Chondrocyte (in vitro differentiated cells): ENCODE measurements around the gene TIMM50. TPM values are rescaled to one million over a fixed set of nuclear protein-coding genes. Genes with fewer than 3 reads are reported as not detected.
A peak's percentile ranks its signal among the peaks of the same experiment; 100 is the strongest.
"Not testable (repeated sequence)": the region's sequence is repeated elsewhere in the genome, so short reads cannot be mapped to it uniquely, and the experiment has no call there.

ENCODE experiments used
- DNase-seq: peaks from one replicate; pipeline ENCODE4 v3.0.0; 2021; ENCODE audit warnings: mixed read lengths, low spot score
- H3K27ac Mint-ChIP-seq: one replicate; pipeline ENCODE4 v1.8.0; 2021; ENCODE audit warnings: mild to moderate bottlenecking, moderate library complexity, mixed read lengths; ENCODE audit not compliant: unreplicated experiment
- H3K27me3 Mint-ChIP-seq: 2 replicates; pipeline ENCODE4 v1.8.0; 2021; ENCODE audit warnings: low read depth, mixed read lengths
- H3K36me3 Mint-ChIP-seq: 2 replicates; pipeline ENCODE4 v1.8.0; 2021; ENCODE audit warnings: low read depth, mixed read lengths
- H3K4me1 Mint-ChIP-seq: 2 replicates; pipeline ENCODE4 v1.8.0; 2021; ENCODE audit warnings: low read depth, mild to moderate bottlenecking, mixed read lengths
- H3K4me3 Mint-ChIP-seq: one replicate; pipeline ENCODE4 v1.8.0; 2021; ENCODE audit warnings: mild to moderate bottlenecking, moderate library complexity, mixed read lengths; ENCODE audit not compliant: unreplicated experiment
- H3K9me3 Mint-ChIP-seq: 2 replicates; pipeline ENCODE4 v1.8.0; 2021; ENCODE audit warnings: low read depth, mixed read lengths
- total RNA-seq: library from RNA; stranded (reverse); gene quantifications from 3 replicates; pipeline ENCODE4 v1.2.1, GENCODE V29; 2021
- TF ChIP-seq, protein P1 (sequence below): fragments of 200-600 bp; sonication (generic); IDR thresholded peaks from 2 replicates; pipeline ENCODE4 v1.5.0; 2021; ENCODE audit warnings: antibody characterized with exemption, mild to moderate bottlenecking, moderate library complexity

Gene TIMM50
- total RNA-seq, 1 donor from 2014 or later, result 49.9 TPM

DNA sequence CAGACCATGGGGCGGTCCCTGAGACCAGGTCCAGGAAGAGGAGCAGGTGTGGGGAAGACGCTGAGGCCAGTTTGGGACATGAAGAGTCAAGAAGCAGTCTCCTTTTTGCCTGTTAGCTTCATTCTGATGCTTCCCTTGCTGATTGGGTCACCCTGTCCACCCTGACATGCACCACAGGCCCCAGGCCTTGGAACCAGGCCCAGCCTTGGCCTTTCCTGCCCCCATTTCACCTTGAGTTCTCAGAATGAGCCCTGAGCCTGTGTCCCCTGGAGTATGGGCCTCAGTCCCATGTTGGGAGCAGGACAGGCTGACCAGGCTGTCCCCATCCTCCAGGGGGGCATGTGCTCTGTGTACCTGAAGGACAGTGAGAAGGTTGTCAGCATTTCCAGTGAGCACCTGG lies 4.9 kb upstream of the TIMM50 start:
- DNase-seq, result no peak
- Mint-ChIP-seq H3K9me3 (no peaks in the 10 kb centered on the region), H3K27ac (no peak overlapping the region), H3K36me3 (peaks cover 25% of the 10 kb centered on the region), H3K4me1 (peaks cover 10% of the 10 kb centered on the region), H3K27me3 (no peaks in the 10 kb centered on the region), H3K4me3 (no peak overlapping the region)
- TF ChIP-seq, protein P1, sequence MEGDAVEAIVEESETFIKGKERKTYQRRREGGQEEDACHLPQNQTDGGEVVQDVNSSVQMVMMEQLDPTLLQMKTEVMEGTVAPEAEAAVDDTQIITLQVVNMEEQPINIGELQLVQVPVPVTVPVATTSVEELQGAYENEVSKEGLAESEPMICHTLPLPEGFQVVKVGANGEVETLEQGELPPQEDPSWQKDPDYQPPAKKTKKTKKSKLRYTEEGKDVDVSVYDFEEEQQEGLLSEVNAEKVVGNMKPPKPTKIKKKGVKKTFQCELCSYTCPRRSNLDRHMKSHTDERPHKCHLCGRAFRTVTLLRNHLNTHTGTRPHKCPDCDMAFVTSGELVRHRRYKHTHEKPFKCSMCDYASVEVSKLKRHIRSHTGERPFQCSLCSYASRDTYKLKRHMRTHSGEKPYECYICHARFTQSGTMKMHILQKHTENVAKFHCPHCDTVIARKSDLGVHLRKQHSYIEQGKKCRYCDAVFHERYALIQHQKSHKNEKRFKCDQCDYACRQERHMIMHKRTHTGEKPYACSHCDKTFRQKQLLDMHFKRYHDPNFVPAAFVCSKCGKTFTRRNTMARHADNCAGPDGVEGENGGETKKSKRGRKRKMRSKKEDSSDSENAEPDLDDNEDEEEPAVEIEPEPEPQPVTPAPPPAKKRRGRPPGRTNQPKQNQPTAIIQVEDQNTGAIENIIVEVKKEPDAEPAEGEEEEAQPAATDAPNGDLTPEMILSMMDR, result no peak

DNA sequence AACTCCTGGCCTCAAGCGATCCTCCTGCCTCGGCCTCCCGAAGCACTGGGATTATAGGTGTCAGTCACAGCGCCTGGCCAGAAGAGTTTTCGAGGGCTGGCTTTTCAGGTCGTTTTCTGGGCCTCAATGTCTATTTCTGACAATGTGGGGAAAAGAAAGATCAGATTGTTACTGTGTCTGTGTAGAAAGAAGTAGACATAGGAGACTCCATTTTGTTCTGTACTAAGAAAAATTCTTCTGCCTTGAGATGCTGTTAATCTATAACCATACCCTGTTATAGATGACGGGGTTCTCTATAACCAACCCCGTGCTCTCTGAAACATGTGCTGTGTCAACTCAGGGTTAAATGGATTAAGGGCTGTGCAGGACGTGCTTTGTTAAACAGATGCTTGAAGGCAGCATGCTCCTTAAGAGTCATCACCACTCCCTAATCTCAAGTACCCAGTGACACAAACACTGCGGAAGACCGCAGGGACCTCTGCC lies 1.3 kb upstream of the TIMM50 start:
- Mint-ChIP-seq H3K27ac (peak overlapping the region; percentile 97), H3K36me3 (peaks cover 12% of the 10 kb centered on the region), H3K4me1 (peaks cover 21% of the 10 kb centered on the region)
- not testable (repeated sequence) for H3K4me3 Mint-ChIP-seq, H3K9me3 Mint-ChIP-seq, DNase-seq, H3K27me3 Mint-ChIP-seq

DNA sequence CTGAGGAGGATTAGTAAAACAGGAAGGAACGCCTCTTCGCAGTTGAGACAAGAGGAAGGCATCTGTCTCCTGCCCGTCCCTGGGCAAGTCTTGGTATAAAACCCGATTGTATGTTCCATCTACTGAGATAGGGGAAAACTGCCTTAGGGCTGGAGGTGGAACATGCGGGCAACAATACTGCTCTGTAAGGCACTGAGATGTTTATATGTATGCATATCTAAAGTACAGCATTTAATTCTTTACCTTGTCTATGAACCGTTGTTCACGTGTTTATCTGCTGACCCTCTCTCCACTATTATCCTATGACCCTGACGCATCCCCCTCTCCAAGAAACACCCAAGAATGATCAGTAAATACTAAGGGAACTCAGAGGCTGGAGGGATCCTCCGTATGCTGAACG lies 722 bp upstream of the TIMM50 start:
- DNase-seq, result no peak
- peaks cover 9% of the 10 kb centered on the region for H3K36me3 Mint-ChIP-seq

GRCh38 chr19:39481229-39481545 lies 549 bp downstream of the TIMM50 start:
- Mint-ChIP-seq H3K9me3 (no peaks in the 10 kb centered on the region), H3K27ac (peak overlapping the region; percentile 88), H3K36me3 (peaks cover 8% of the 10 kb centered on the region), H3K27me3 (no peaks in the 10 kb centered on the region), H3K4me1 (peaks cover 21% of the 10 kb centered on the region), H3K4me3 (peak overlapping the region; percentile 90)
- no peak for DNase-seq
- TF ChIP-seq, protein P1, result no peak

More for the DNA sequence above, 722 bp upstream of the TIMM50 start:
- peaks cover 21% of the 10 kb centered on the region for H3K4me1 Mint-ChIP-seq
- TF ChIP-seq, protein P1, result no peak
- peak overlapping the region; percentile 97 for H3K27ac Mint-ChIP-seq
- no peaks in the 10 kb centered on the region for H3K27me3 Mint-ChIP-seq
- peak overlapping the region; percentile 90 for H3K4me3 Mint-ChIP-seq
- H3K9me3 Mint-ChIP-seq, result no peaks in the 10 kb centered on the region

GRCh38 chr19:39481676-39482075 lies 1.0 kb downstream of the TIMM50 start:
- peak overlapping the region; percentile 90 for H3K4me3 Mint-ChIP-seq
- peaks cover 21% of the 10 kb centered on the region for H3K4me1 Mint-ChIP-seq
- peak overlapping the region; percentile 88 for H3K27ac Mint-ChIP-seq
- H3K36me3 Mint-ChIP-seq, result peaks cover 7% of the 10 kb centered on the region
- no peak for DNase-seq
- H3K27me3 Mint-ChIP-seq, result no peaks in the 10 kb centered on the region
- no peaks in the 10 kb centered on the region for H3K9me3 Mint-ChIP-seq
- TF ChIP-seq, protein P1, result no peak

- no peak overlapping the region for H3K27ac Mint-ChIP-seq
- H3K9me3 Mint-ChIP-seq, result no peaks in the 10 kb centered on the region
- no peaks in the 10 kb centered on the region for H3K27me3 Mint-ChIP-seq
- H3K4me1 Mint-ChIP-seq, result peaks cover 21% of the 10 kb centered on the region
- H3K36me3 Mint-ChIP-seq, result peaks cover 11% of the 10 kb centered on the region
- TF ChIP-seq, protein P1, result no peak
- DNase-seq, result no peak
- H3K4me3 Mint-ChIP-seq, result no peak overlapping the region
Measured at GRCh38 chr19:39483141-39483540, 2.5 kb downstream of the TIMM50 start.
